Calu3 (cell line): ENCODE measurements around the gene JSRP1. TPM values are rescaled to one million over a fixed set of nuclear protein-coding genes. Genes with fewer than 3 reads are reported as not detected.

Experiments used
- BruUV-seq: library from RNA; stranded (reverse); fragments of 400-500 nt; replicated peaks from 2 replicates; lab custom pipeline; 2021; lab: Mats Ljungman, UMichigan
- CTCF ChIA-PET: fragments of 300-600 bp; sonication (Branson Sonifier 250); formaldehyde crosslinking; loops from one replicate; lab custom pipeline; 2022; ENCODE audit warnings: antibody characterized with exemption; lab: Charles Lee
- DNase-seq: peaks from one replicate; pipeline ENCODE4 v3.0.0; 2022
- H3K27ac Mint-ChIP-seq: one replicate; pipeline ENCODE4 v1.8.0; 2022; ENCODE audit warnings: mixed read lengths; ENCODE audit not compliant: unreplicated experiment
- H3K27me3 Mint-ChIP-seq: one replicate; pipeline ENCODE4 v1.8.0; 2022; ENCODE audit warnings: mixed read lengths; ENCODE audit not compliant: unreplicated experiment
- H3K36me3 Mint-ChIP-seq: one replicate; pipeline ENCODE4 v1.8.0; 2022; ENCODE audit warnings: mild to moderate bottlenecking, moderate library complexity, mixed read lengths; ENCODE audit not compliant: insufficient read depth, unreplicated experiment
- H3K4me1 Mint-ChIP-seq: one replicate; pipeline ENCODE4 v1.8.0; 2022; ENCODE audit warnings: mild to moderate bottlenecking, low read depth, mixed read lengths; ENCODE audit not compliant: unreplicated experiment
- H3K4me3 Mint-ChIP-seq: one replicate; pipeline ENCODE4 v1.8.0; 2022; ENCODE audit warnings: mild to moderate bottlenecking, low read depth, moderate library complexity, mixed read lengths; ENCODE audit not compliant: unreplicated experiment
- H3K9me3 Mint-ChIP-seq: one replicate; pipeline ENCODE4 v1.8.0; 2022; ENCODE audit warnings: low read depth, mixed read lengths; ENCODE audit not compliant: unreplicated experiment
- intact Hi-C: fragments of 100-400 bp; cut with micrococcal nuclease; formaldehyde crosslinking; loops from one replicate; pipeline ENCODE4 v1.10.0; 2022; ENCODE audit not compliant: unreplicated experiment
- total RNA-seq: library from RNA; stranded (reverse); gene quantifications from 2 replicates; pipeline ENCODE4 v1.2.3, GENCODE V29; 2022
- TF ChIP-seq, protein P1 (sequence below): fragments of 200-600 bp; IDR thresholded peaks from one replicate; pipeline ENCODE4 v1.8.0; 2022; ENCODE audit warnings: antibody characterized with exemption; ENCODE audit not compliant: unreplicated experiment

Gene JSRP1
- total RNA-seq, 1 experiment from 2014 or later = 0.73 TPM

DNA sequence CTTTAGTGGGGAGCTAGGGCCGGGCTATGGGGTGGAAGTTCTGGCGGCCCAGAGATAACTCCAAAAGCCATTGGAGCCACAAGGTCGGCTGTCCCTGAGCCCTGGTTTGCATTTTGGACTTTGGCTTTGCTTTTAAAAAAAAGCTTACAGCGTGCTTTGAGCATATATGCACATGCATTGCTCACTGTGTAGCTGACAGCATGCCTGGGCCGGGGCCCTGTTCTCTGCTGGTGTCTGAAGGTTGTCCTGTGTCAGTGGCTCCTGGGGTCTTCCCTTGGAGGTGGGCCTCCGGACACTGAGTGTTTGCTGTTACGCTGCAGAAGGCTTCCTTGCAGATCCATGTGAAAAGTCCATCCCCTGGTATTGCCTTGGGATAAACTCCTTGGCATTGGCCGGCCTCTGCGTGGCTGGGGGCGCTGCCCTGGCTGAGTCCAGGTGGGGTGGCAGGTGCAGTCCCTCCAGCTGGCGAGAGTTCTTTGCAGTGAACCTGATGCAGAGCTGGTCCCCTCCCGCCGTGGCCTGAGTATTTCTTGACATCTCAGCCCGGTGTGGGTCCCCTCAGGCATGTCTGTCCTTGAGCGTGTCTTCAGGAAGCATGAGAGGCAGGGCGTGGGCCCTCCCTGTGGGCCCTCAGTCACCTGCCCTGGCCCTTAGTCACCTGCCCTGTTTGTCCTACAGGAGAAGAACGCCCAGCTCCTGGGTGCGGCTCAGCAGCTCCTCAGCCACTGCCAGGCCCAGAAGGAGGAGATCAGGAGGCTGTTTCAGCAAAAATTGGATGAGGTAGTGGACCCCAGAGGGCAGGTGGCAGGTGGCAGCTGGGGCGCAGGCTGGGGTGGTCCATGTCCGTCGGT, 43.1 kb downstream of the JSRP1 start:
- TF ChIP-seq, protein P1, sequence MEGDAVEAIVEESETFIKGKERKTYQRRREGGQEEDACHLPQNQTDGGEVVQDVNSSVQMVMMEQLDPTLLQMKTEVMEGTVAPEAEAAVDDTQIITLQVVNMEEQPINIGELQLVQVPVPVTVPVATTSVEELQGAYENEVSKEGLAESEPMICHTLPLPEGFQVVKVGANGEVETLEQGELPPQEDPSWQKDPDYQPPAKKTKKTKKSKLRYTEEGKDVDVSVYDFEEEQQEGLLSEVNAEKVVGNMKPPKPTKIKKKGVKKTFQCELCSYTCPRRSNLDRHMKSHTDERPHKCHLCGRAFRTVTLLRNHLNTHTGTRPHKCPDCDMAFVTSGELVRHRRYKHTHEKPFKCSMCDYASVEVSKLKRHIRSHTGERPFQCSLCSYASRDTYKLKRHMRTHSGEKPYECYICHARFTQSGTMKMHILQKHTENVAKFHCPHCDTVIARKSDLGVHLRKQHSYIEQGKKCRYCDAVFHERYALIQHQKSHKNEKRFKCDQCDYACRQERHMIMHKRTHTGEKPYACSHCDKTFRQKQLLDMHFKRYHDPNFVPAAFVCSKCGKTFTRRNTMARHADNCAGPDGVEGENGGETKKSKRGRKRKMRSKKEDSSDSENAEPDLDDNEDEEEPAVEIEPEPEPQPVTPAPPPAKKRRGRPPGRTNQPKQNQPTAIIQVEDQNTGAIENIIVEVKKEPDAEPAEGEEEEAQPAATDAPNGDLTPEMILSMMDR = no peak
- peaks cover 47% of the 10 kb centered on the region for H3K36me3 Mint-ChIP-seq
- H3K4me1 Mint-ChIP-seq = no peaks in the 10 kb centered on the region
- no peaks in the 10 kb centered on the region for H3K9me3 Mint-ChIP-seq
- intact Hi-C loops = no loop called here
- CTCF ChIA-PET = interaction anchor here (0.5 to 1.5 kb wide), 2 partner anchors 57 to 620 kb away, joined by 4 to 5 read pairs; partner anchors contain the start of gene MBD3
- H3K27me3 Mint-ChIP-seq = no peaks in the 10 kb centered on the region
- H3K27ac Mint-ChIP-seq = no peak overlapping the region
- no TSS peak for BruUV-seq
- no peak for DNase-seq
- no peak overlapping the region for H3K4me3 Mint-ChIP-seq

DNA sequence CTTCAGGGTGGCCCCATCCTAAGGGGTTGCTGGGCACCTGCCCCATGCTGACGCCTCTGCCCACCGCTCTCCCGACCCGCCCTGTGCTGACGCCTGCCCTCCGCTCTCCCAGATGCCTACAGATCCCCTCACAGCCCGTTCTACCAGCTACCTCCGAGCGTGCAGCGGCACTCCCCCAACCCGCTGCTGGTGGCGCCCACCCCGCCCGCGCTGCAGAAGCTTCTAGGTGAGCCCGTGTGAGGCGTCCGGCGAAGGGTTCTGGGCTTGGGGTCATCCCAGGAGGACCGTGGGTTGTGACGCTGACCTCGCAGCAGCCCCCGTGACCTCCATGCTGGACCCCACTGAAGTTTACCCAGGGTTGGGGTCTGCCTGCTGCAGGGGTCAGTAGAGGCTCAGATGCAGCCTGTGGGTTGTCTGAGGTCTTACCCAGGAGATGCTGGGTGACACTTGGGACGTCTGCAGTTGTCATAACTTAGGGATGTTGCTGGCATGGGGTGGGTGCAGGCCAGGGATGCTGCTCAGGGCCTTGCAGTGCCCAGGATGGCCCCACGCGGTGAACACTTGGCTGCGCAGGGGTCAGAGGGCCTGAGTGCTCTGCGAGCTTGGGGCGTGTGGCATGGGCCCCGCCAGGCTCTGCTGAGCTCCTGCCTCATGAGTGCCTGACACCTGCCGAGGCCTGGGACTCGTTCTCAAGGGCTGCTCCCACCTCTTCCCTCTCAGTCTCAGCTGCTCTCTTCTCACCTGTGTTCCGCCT, 45.1 kb downstream of the JSRP1 start:
- no peak for DNase-seq
- Mint-ChIP-seq H3K27me3 (no peaks in the 10 kb centered on the region), H3K4me1 (no peaks in the 10 kb centered on the region), H3K36me3 (peaks cover 35% of the 10 kb centered on the region), H3K27ac (no peak overlapping the region), H3K9me3 (no peaks in the 10 kb centered on the region), H3K4me3 (no peak overlapping the region)
- intact Hi-C loops = no loop called here
- TF ChIP-seq, protein P1 = no peak
- CTCF ChIA-PET = no interaction called here
- BruUV-seq = no TSS peak

DNA sequence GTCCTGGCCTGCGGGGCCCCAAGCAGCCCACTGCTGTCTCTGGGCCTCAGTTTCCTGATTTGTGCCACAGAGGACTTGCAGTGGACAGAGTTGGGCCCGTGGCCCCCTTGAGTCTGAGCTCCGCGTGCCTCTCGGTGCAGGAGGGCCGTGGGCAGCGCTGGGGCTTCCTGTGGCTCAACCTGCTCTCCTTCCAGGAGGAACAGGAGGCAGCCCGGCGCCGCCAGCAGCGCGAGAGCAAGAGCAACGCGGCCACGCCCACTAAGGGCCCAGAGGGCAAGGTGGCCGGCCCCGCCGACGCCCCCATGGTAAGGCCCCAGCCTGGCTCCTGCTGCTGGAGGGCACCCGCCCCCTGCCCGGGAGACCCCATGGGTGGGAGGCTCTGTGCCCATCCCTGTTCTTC, 46.0 kb downstream of the JSRP1 start:
- CTCF ChIA-PET = no interaction called here
- DNase-seq = no peak
- Mint-ChIP-seq H3K27me3 (no peaks in the 10 kb centered on the region), H3K4me3 (no peak overlapping the region), H3K36me3 (peaks cover 33% of the 10 kb centered on the region), H3K9me3 (no peaks in the 10 kb centered on the region), H3K27ac (no peak overlapping the region), H3K4me1 (no peaks in the 10 kb centered on the region)
- TF ChIP-seq, protein P1 = no peak
- intact Hi-C loops = no loop called here
- no TSS peak for BruUV-seq

DNA sequence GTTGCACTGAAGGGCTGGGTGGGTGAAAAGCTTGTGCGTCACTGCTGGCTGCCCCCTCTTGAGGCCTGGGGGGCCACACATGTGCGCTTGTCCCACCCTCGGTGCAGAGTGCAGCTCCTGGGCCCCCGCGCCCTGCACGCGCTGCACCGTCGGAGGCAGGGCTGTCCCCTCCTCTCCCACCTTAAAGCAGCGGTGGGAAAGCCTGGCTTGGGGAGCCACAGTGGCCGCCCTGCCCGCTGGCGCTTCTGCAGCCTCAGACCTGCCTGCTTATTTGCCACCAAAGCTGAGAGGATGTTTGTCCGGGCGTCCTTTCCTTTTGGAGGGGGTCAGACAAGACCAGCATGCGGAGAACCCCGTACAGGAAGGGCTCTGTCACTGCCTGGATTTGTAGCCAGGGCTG, 46.8 kb downstream of the JSRP1 start:
- TF ChIP-seq, protein P1 = no peak
- CTCF ChIA-PET = no interaction called here
- no peaks in the 10 kb centered on the region for H3K27me3 Mint-ChIP-seq
- intact Hi-C loops = no loop called here
- H3K9me3 Mint-ChIP-seq = no peaks in the 10 kb centered on the region
- BruUV-seq = no TSS peak
- H3K36me3 Mint-ChIP-seq = peaks cover 28% of the 10 kb centered on the region
- H3K4me1 Mint-ChIP-seq = no peaks in the 10 kb centered on the region
- no peak overlapping the region for H3K27ac Mint-ChIP-seq
- H3K4me3 Mint-ChIP-seq = no peak overlapping the region
- DNase-seq = no peak
